Jurkat, Clone E6-1 (cell line): ENCODE measurements around the gene LRAT.

ENCODE experiments used
- DNase-seq: peaks from one replicate; pipeline ENCODE4 v3.0.0-alpha.2; 2011; ENCODE audit warnings: low read depth, low spot score
- H3K4me3 ChIP-seq: 2 replicates; pipeline ENCODE4 v1.5.1; 2011; ENCODE audit warnings: mild to moderate bottlenecking, low read length, control low read depth, moderate library complexity

Gene LRAT

GRCh38 chr4:154744341-154744926 lies 634 bp downstream of the LRAT start:
- DNase-seq: no peak
- H3K4me3 ChIP-seq: no peak overlapping the region

- no peak overlapping the region for H3K4me3 ChIP-seq
- DNase-seq: no peak
Observed at GRCh38 chr4:154757713-154758112, 13.9 kb downstream of the LRAT start.

- no peak overlapping the region for H3K4me3 ChIP-seq
- DNase-seq: no peak
Observed at GRCh38 chr4:154760895-154761294, 17.1 kb downstream of the LRAT start.

GRCh38 chr4:154778264-154778663 lies 34.5 kb downstream of the LRAT start:
- H3K4me3 ChIP-seq: no peak overlapping the region

GRCh38 chr4:154779362-154779947 lies 35.7 kb downstream of the LRAT start:
- no peak overlapping the region for H3K4me3 ChIP-seq
- DNase-seq: peak; percentile 1

More at GRCh38 chr4:154778264-154778663, 34.5 kb downstream of the LRAT start:
- DNase-seq: no peak

- no peak within 1 kb of the TSS for H3K4me3 ChIP-seq
- DNase-seq: no peak
Observed at GRCh38 chr4:154781126-154781982, 37.6 kb downstream of the LRAT start, which contains the start of gene RBM46. RBM46 (plus strand) TSS chr4:154781272; CDS start chr4:154796753, 15,481 bp downstream.

- no peak overlapping the region for H3K4me3 ChIP-seq
- no peak for DNase-seq
Observed at GRCh38 chr4:154781983-154782293, 38.1 kb downstream of the LRAT start.
